A549 (cell line): ENCODE measurements around the gene UST.

ENCODE experiments used
- BHLHE40 ChIP-seq: IDR thresholded peaks from 2 replicates; pipeline ENCODE4 v1.6.1; 2012; ENCODE audit warnings: low read depth, low read length, inconsistent platforms
- CTCF ChIP-seq: fragments of >200 bp; sonication (Bioruptor Twin); formaldehyde crosslinking; IDR thresholded peaks from 3 replicates; pipeline ENCODE4 v1.5.1; 2016
- EP300 ChIP-seq, 2 experiments: fragments of >200 bp; sonication (Bioruptor Twin); formaldehyde crosslinking; IDR thresholded peaks; 2 replicates in 1 of 2; 3 replicates in 1 of 2; pipeline ENCODE4 v1.6.1; 2016 to 2017
- HDAC2 ChIP-seq: fragments of 200-600 bp; sonication (generic); IDR thresholded peaks from 2 replicates; pipeline ENCODE4 v1.6.1; 2016
- KDM5A ChIP-seq: fragments of 200-600 bp; sonication (generic); IDR thresholded peaks from 2 replicates; pipeline ENCODE4 v1.6.1; 2016; ENCODE audit warnings: antibody characterized with exemption, mild to moderate bottlenecking
- MAFK ChIP-seq: fragments of 450-650 bp; IDR thresholded peaks from 2 replicates; pipeline ENCODE4 v1.6.1; 2014; ENCODE audit not compliant: partially characterized antibody
- MAX ChIP-seq: IDR thresholded peaks from 2 replicates; pipeline ENCODE4 v1.6.1; 2012
- MYC ChIP-seq: IDR thresholded peaks from 2 replicates; pipeline ENCODE4 v1.6.1; 2012; ENCODE audit warnings: mild to moderate bottlenecking, inconsistent platforms, low read length, improper control_type of control experiment, borderline replicate concordance
- PBX3 ChIP-seq: IDR thresholded peaks from 2 replicates; pipeline ENCODE4 v1.6.1; 2012
- PHF8 ChIP-seq: fragments of 200-600 bp; sonication (generic); IDR thresholded peaks from 2 replicates; pipeline ENCODE4 v1.6.1; 2016; ENCODE audit warnings: low read depth, mild to moderate bottlenecking, antibody characterized with exemption, moderate library complexity, borderline replicate concordance
- POLR2A ChIP-seq: IDR thresholded peaks from 2 replicates; pipeline ENCODE4 v1.6.1; 2012; ENCODE audit warnings: mild to moderate bottlenecking, low read length
- RCOR1 ChIP-seq: fragments of 150-350 bp; IDR thresholded peaks from 2 replicates; pipeline ENCODE4 v1.6.1; 2014; ENCODE audit warnings: antibody characterized with exemption, low read length, low read depth

GRCh38 chr6:148989585-148989984 lies 242.8 kb downstream of the UST start:
- TF ChIP-seq CTCF (no peak), EP300 (IDR thresholded peaks at IDR 0.05) (no peak), POLR2A (no peak), RCOR1 (no peak), MYC (no peak), KDM5A (no peak), MAFK (no peak), MAX (no peak), PBX3 (no peak), BHLHE40 (no peak), PHF8 (no peak), HDAC2 (no peak)
